Transverse colon (tissue), 4 donors: Measurements from ENCODE around the gene RIPOR3. TPM values are rescaled to one million over a fixed set of nuclear protein-coding genes. Genes with fewer than 3 reads are reported as not detected.

Source experiments
- DNase-seq: peaks from one replicate; pipeline ENCODE4 v3.0.0-alpha.2; 2019
- H3K27ac ChIP-seq, 4 donors: fragments of 200-600 bp; sonication (generic); 2 replicates each; pipeline ENCODE4 v1.5.1; 2016 to 2018; ENCODE audit warnings: inconsistent platforms in 4 of 4
- H3K27me3 ChIP-seq: fragments of 200-600 bp; sonication (generic); 2 replicates; pipeline ENCODE4 v1.5.1; 2017; ENCODE audit warnings: inconsistent platforms
- H3K36me3 ChIP-seq, 4 donors: fragments of 200-600 bp; sonication (generic); 2 replicates each; pipeline ENCODE4 v1.5.1; 2017 to 2019; ENCODE audit warnings: inconsistent platforms in 4 of 4
- H3K4me1 ChIP-seq, 4 donors: fragments of 200-600 bp; sonication (generic); 2 replicates each; pipeline ENCODE4 v1.5.1; 2017 to 2020; ENCODE audit warnings: inconsistent platforms in 4 of 4
- H3K4me3 ChIP-seq, 4 donors: fragments of 200-600 bp; sonication (generic); 1 replicate in 1 of 4; 2 replicates in 3 of 4; pipeline versions ENCODE4 v1.5.1 to v1.6.1; 2017 to 2019; ENCODE audit warnings: inconsistent platforms in 4 of 4
- H3K9me3 ChIP-seq, 2 donors: fragments of 200-600 bp; sonication (generic); 2 replicates each; pipeline ENCODE4 v1.5.1; 2017 to 2019; ENCODE audit warnings: inconsistent platforms in 2 of 2
- EP300 ChIP-seq: sonication (generic); formaldehyde crosslinking; IDR thresholded peaks from one replicate; pipeline ENCODE4 v1.6.1; 2017; ENCODE audit warnings: antibody characterized with exemption, low read depth
- POLR2A ChIP-seq: fragments of 450-650 bp; IDR thresholded peaks from one replicate; pipeline ENCODE4 v1.6.1; 2016; ENCODE audit warnings: antibody characterized with exemption, mild to moderate bottlenecking, moderate library complexity
- POLR2AphosphoS5 ChIP-seq, 3 donors: sonication (generic); formaldehyde crosslinking; IDR thresholded peaks; one replicate each; pipeline ENCODE4 v1.6.1; 2016; ENCODE audit warnings: antibody characterized with exemption in 3 of 3
- WGBS, 2 donors: methylation state at CpG; one replicate each; pipeline ENCODE4 v1.1.5; 2018; ENCODE audit warnings: low coverage in 1 of 2; 5-methylcytosine and 5-hydroxymethylcytosine counted together
- in situ Hi-C, 4 donors: fragments of 200-750 bp; cut with MboI; loops; one replicate each; pipeline versions ENCODE4 v1.15.0 to v1.15.1; 2017; ENCODE audit warnings: low sequenced_read_pairs in 3 of 4, low pct_ligation_motif_present in 1 of 4, low pct_unique_long_range_greater_than_20kb in 1 of 4
- intact Hi-C: fragments of 100-400 bp; cut with DNase I; formaldehyde crosslinking; loops from one replicate; pipeline ENCODE4 v1.15.1; 2023; ENCODE audit warnings: low total_unique reads
- total RNA-seq, 4 donors: library from RNA; depleted of rRNA; stranded (reverse); fragments of >200 nt; gene quantifications; one replicate each; pipeline ENCODE4 v1.1.0, GENCODE V29; 2016
- TF ChIP-seq, protein P1 (sequence below), 5 experiments: fragments of 200-600 bp in 3 of 5; fragments of 450-650 bp in 2 of 5; sonication (generic) in 3 of 5; IDR thresholded peaks; 1 replicate in 2 of 5; 2 replicates in 3 of 5; pipeline ENCODE4 v1.5.1; 2016 to 2017; ENCODE audit warnings: antibody characterized with exemption in 5 of 5, inconsistent platforms in 3 of 5, mild to moderate bottlenecking in 2 of 5, moderate library complexity in 1 of 5

Gene RIPOR3
- total RNA-seq, 4 donors from 2014 or later = 4.6 to 15.7 (median 8.7) TPM

DNA sequence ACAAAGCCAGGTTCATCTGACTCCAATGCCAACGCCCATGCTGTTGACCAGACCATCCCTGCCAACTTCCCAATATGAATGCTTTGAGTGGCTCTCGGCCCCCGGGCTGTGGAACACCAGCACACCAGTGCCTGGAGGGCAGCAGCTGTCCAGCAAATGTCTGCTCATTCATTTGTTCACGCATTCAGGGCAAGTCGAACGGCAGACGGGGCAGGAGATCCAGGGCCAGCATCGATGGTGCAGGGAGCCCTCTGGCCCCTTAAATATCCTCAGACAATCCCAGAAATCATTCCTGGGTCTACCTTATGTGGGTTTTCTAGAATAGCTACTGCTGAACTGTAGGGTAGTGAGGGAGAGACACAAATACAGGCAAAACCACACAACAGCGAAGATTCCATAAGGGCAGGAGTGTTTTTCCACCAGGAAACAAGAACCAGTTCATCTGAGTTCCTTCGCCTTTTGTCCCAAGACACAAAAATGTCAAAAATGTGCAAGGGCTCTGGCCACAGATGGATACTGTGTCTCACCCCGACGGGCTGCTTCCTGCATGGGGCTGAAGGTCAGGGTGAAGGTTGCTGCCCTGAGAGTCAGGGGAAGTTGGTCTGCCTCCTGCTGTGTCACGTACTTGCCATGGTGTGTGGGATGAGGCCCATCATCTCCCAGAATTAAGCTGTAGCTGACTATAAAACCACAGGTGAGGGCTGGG, 15.5 kb downstream of the RIPOR3 start:
- 65 to 92% methylated on average over 2 to 12 of the region's 13 CpGs for WGBS, 2 donors
- in situ Hi-C loops = no loop called here
- intact Hi-C loops = no loop called here
- Histone ChIP-seq H3K4me3 (no peak overlapping the region), H3K9me3 (no peaks in the 10 kb centered on the region), H3K27ac (no peak overlapping the region), H3K27me3 (no peaks in the 10 kb centered on the region), H3K4me1 (peaks cover 0 to 11% (median 3%) of the 10 kb centered on the region in 4 donors), H3K36me3 (no peaks in the 10 kb centered on the region)
- DNase-seq = no peak
- TF ChIP-seq POLR2A (no peak), EP300 (no peak), POLR2AphosphoS5 (IDR thresholded peaks at IDR 0.05) (no peak)
- TF ChIP-seq, protein P1, sequence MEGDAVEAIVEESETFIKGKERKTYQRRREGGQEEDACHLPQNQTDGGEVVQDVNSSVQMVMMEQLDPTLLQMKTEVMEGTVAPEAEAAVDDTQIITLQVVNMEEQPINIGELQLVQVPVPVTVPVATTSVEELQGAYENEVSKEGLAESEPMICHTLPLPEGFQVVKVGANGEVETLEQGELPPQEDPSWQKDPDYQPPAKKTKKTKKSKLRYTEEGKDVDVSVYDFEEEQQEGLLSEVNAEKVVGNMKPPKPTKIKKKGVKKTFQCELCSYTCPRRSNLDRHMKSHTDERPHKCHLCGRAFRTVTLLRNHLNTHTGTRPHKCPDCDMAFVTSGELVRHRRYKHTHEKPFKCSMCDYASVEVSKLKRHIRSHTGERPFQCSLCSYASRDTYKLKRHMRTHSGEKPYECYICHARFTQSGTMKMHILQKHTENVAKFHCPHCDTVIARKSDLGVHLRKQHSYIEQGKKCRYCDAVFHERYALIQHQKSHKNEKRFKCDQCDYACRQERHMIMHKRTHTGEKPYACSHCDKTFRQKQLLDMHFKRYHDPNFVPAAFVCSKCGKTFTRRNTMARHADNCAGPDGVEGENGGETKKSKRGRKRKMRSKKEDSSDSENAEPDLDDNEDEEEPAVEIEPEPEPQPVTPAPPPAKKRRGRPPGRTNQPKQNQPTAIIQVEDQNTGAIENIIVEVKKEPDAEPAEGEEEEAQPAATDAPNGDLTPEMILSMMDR (IDR thresholded peaks at IDR 0.05) = no peak

DNA sequence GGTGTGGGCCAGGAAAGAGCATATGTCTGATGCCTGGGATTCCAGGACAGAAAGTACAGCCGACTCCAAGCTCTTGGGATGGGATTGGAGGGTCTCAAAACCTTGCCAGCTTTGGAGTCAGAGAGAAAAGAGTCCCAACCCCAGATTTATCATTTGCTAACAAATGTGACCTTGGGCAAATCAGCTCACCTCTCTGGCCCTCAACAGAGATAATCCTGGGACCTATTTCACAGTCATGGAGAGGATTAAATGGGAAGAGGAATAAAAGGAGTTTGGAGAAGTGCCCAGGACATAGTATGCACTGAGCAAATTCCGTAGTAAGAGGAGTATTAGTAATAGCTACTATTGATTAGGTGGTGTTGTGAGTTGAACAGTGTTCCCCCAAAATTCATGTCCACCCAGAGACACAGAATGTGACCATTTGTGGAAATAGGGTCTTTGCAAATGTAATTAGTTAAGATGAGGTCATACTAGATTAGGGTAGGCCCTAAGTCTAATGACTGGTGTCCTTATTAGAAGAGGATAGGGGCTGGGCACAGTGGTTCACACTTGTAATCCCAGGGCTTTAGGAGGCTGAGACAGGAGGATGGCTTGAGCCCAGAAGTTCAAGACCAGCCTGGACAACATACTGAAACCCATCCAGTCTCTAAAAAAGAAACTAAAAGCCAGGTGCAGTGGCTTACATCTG, 17.1 kb downstream of the RIPOR3 start:
- no peak overlapping the region for H3K4me3 ChIP-seq
- H3K9me3 ChIP-seq = no peaks in the 10 kb centered on the region
- TF ChIP-seq, protein P1 (IDR thresholded peaks at IDR 0.05) = no peak
- intact Hi-C loops (no loop called here), in situ Hi-C loops (no loop called here)
- WGBS, 2 donors = 0 to 46% methylated on average over 1 to 2 of the region's 2 CpGs
- H3K36me3 ChIP-seq = no peaks in the 10 kb centered on the region
- DNase-seq = no peak
- H3K27ac ChIP-seq = peak overlapping the region; percentile 10 to 54 (median 34)
- H3K4me1 ChIP-seq = peaks cover 0 to 11% (median 3%) of the 10 kb centered on the region in 4 donors
- no peaks in the 10 kb centered on the region for H3K27me3 ChIP-seq

DNA sequence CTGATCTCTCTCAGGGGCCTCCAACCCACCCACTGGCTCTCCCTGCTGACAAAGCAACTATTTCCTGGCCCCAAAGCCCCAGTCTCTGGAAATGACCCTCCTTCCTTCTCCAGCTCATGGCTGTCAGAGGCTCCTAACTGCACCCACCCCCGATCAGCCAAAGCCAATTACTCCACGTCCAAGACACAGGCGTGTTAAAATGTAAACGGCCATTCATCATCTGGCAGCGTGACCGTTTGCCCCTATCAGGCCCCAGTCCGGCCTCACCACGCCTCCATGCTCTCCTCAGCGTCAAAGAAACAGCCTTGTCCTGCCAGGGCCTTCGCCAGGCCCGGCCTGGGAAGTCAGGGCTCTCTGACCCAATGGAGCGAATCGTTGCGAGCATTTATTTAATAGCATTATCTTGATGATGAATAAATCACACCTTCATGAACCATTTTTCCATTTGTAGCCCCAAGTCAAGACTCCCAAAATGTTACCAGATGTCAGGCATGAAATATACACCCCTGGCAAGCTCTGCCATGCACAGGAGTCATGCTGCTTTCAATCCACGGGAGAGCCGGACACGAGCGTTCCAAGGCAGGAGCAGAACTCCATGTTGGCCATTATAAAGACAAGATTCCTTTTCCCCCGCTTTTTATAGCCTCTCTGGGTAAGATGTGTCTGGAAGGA, 17.7 kb downstream of the RIPOR3 start:
- no peaks in the 10 kb centered on the region for H3K27me3 ChIP-seq
- no peak for TF ChIP-seq EP300
- H3K4me3 ChIP-seq = no peak overlapping the region
- H3K27ac ChIP-seq = peak overlapping the region; percentile 10 to 54 (median 34)
- intact Hi-C loops = no loop called here
- DNase-seq = peak; percentile 30
- in situ Hi-C loops = no loop called here
- no peaks in the 10 kb centered on the region for H3K9me3 ChIP-seq
- H3K4me1 ChIP-seq = peaks cover 0 to 11% (median 3%) of the 10 kb centered on the region in 4 donors
- WGBS, 2 donors = 61 to 80% methylated on average over 1 to 19 of the region's 19 CpGs
- H3K36me3 ChIP-seq = no peaks in the 10 kb centered on the region

GRCh38 chr20:50673146-50673465, 18.2 kb downstream of the RIPOR3 start:
- no peaks in the 10 kb centered on the region for H3K9me3 ChIP-seq
- in situ Hi-C loops = no loop called here
- no peaks in the 10 kb centered on the region for H3K36me3 ChIP-seq
- DNase-seq = no peak
- 88% methylated on average over 7 of the region's 7 CpGs; no CpG with 5 or more reads in 1 of the 2 donors for WGBS, 2 donors
- peak overlapping the region in 2 of 4 donors; percentile 10 to 45 for H3K27ac ChIP-seq
- peaks cover 0 to 9% (median 3%) of the 10 kb centered on the region in 4 donors for H3K4me1 ChIP-seq
- H3K4me3 ChIP-seq = no peak overlapping the region
- intact Hi-C loops = no loop called here
- TF ChIP-seq POLR2A = no peak
- TF ChIP-seq, protein P1 (IDR thresholded peaks at IDR 0.05) = no peak
- no peak for TF ChIP-seq POLR2AphosphoS5 (IDR thresholded peaks at IDR 0.05)
- TF ChIP-seq EP300 = no peak
- no peaks in the 10 kb centered on the region for H3K27me3 ChIP-seq
